Measurements from ENCODE around the gene PRRT4. TPM values are rescaled to one million over a fixed set of nuclear protein-coding genes. Genes with fewer than 3 reads are reported as not detected.

The PRRT4 gene
- total and polyA plus RNA-seq, 2 experiments from 2014 or later = 0.55 to 0.56 TPM

DNA sequence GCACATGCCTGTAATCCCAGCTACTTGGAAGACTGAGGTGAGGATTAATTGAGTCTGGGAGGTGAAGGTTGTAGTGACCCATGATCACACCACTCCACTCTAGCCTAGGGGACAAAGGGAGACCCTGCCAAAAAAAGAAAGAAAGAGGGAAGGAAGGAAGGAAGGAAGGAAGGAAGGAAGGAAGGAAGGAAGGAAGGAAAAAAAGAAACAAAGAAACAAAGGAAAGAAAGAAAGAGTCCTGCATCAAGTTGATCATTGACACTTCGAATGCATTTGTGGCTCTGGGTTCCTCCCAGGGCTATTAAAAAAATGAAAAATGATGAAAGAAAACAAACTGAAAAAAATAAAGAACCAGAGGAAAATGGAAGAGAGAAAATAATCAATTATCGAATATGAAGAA is 3.9 kb upstream of the PRRT4 start:
- peaks cover 82% of the 10 kb centered on the region for H3K27me3 ChIP-seq (ENCODE audit: insufficient read depth)
- Mint-ChIP-seq H3K27ac (no peak overlapping the region), H3K27me3 (ENCODE audit: insufficient read depth, low read depth, poor library complexity) (peaks cover 52% of the 10 kb centered on the region), H3K36me3 (ENCODE audit: low read depth) (no peaks in the 10 kb centered on the region; the same call in 2 of the 3 replicates), H3K9me3 (no peaks in the 10 kb centered on the region; the same call in 2 of the 3 replicates), H3K4me3 (no peak overlapping the region), H3K4me1 (peaks cover 9% of the 10 kb centered on the region; the same call in 2 of the 3 replicates)
- no peaks in the 10 kb centered on the region for H3K36me3 ChIP-seq (ENCODE audit: insufficient read depth)
- no peaks in the 10 kb centered on the region for H3K9me2 ChIP-seq (ENCODE audit: insufficient read depth)
- H3K79me2 ChIP-seq (replicated peaks; ENCODE audit: insufficient read depth) = no peaks in the 10 kb centered on the region
- DNase-seq (ENCODE audit: low spot score) (no peak), ATAC-seq (no peak)
- no peak overlapping the region for H3K4me2 ChIP-seq
- H3K4me3 ChIP-seq = no peak overlapping the region
- H3K4me1 ChIP-seq (ENCODE audit: insufficient read depth) = no peaks in the 10 kb centered on the region
- no peaks in the 10 kb centered on the region; the same call in none of the 2 replicates for H3F3A ChIP-seq (replicated peaks; ENCODE audit: low read depth)
- H2AFZ ChIP-seq = no peak overlapping the region
- TF ChIP-seq, protein P1, sequence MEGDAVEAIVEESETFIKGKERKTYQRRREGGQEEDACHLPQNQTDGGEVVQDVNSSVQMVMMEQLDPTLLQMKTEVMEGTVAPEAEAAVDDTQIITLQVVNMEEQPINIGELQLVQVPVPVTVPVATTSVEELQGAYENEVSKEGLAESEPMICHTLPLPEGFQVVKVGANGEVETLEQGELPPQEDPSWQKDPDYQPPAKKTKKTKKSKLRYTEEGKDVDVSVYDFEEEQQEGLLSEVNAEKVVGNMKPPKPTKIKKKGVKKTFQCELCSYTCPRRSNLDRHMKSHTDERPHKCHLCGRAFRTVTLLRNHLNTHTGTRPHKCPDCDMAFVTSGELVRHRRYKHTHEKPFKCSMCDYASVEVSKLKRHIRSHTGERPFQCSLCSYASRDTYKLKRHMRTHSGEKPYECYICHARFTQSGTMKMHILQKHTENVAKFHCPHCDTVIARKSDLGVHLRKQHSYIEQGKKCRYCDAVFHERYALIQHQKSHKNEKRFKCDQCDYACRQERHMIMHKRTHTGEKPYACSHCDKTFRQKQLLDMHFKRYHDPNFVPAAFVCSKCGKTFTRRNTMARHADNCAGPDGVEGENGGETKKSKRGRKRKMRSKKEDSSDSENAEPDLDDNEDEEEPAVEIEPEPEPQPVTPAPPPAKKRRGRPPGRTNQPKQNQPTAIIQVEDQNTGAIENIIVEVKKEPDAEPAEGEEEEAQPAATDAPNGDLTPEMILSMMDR (conservative IDR thresholded peaks at IDR 0.05; ENCODE audit: low read depth in 2 of 2) = no peak
- TF ChIP-seq, protein P2, sequence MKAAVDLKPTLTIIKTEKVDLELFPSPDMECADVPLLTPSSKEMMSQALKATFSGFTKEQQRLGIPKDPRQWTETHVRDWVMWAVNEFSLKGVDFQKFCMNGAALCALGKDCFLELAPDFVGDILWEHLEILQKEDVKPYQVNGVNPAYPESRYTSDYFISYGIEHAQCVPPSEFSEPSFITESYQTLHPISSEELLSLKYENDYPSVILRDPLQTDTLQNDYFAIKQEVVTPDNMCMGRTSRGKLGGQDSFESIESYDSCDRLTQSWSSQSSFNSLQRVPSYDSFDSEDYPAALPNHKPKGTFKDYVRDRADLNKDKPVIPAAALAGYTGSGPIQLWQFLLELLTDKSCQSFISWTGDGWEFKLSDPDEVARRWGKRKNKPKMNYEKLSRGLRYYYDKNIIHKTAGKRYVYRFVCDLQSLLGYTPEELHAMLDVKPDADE (IDR thresholded peaks at IDR 0.05) = no peak
- TF ChIP-seq ZNF114 (CRISPR knock-in tag; IDR thresholded peaks at IDR 0.05) = no peak
- TF ChIP-seq EZH2phosphoT487 (IDR thresholded peaks at IDR 0.05; ENCODE audit: unreplicated experiment) = no peak
- TF ChIP-seq ZNF331 (CRISPR knock-in tag; IDR thresholded peaks at IDR 0.05; ENCODE audit: low read depth) = no peak
- no peak for TF ChIP-seq POLR2AphosphoS5 (IDR thresholded peaks at IDR 0.05; ENCODE audit: low read depth)
- TF ChIP-seq STAT1 (IDR thresholded peaks at IDR 0.05; ENCODE audit: unreplicated experiment) = no peak
- TF ChIP-seq CREB1 (CRISPR knock-in tag; IDR thresholded peaks at IDR 0.05; ENCODE audit: low read depth) = no peak
- TF ChIP-seq, protein P3, sequence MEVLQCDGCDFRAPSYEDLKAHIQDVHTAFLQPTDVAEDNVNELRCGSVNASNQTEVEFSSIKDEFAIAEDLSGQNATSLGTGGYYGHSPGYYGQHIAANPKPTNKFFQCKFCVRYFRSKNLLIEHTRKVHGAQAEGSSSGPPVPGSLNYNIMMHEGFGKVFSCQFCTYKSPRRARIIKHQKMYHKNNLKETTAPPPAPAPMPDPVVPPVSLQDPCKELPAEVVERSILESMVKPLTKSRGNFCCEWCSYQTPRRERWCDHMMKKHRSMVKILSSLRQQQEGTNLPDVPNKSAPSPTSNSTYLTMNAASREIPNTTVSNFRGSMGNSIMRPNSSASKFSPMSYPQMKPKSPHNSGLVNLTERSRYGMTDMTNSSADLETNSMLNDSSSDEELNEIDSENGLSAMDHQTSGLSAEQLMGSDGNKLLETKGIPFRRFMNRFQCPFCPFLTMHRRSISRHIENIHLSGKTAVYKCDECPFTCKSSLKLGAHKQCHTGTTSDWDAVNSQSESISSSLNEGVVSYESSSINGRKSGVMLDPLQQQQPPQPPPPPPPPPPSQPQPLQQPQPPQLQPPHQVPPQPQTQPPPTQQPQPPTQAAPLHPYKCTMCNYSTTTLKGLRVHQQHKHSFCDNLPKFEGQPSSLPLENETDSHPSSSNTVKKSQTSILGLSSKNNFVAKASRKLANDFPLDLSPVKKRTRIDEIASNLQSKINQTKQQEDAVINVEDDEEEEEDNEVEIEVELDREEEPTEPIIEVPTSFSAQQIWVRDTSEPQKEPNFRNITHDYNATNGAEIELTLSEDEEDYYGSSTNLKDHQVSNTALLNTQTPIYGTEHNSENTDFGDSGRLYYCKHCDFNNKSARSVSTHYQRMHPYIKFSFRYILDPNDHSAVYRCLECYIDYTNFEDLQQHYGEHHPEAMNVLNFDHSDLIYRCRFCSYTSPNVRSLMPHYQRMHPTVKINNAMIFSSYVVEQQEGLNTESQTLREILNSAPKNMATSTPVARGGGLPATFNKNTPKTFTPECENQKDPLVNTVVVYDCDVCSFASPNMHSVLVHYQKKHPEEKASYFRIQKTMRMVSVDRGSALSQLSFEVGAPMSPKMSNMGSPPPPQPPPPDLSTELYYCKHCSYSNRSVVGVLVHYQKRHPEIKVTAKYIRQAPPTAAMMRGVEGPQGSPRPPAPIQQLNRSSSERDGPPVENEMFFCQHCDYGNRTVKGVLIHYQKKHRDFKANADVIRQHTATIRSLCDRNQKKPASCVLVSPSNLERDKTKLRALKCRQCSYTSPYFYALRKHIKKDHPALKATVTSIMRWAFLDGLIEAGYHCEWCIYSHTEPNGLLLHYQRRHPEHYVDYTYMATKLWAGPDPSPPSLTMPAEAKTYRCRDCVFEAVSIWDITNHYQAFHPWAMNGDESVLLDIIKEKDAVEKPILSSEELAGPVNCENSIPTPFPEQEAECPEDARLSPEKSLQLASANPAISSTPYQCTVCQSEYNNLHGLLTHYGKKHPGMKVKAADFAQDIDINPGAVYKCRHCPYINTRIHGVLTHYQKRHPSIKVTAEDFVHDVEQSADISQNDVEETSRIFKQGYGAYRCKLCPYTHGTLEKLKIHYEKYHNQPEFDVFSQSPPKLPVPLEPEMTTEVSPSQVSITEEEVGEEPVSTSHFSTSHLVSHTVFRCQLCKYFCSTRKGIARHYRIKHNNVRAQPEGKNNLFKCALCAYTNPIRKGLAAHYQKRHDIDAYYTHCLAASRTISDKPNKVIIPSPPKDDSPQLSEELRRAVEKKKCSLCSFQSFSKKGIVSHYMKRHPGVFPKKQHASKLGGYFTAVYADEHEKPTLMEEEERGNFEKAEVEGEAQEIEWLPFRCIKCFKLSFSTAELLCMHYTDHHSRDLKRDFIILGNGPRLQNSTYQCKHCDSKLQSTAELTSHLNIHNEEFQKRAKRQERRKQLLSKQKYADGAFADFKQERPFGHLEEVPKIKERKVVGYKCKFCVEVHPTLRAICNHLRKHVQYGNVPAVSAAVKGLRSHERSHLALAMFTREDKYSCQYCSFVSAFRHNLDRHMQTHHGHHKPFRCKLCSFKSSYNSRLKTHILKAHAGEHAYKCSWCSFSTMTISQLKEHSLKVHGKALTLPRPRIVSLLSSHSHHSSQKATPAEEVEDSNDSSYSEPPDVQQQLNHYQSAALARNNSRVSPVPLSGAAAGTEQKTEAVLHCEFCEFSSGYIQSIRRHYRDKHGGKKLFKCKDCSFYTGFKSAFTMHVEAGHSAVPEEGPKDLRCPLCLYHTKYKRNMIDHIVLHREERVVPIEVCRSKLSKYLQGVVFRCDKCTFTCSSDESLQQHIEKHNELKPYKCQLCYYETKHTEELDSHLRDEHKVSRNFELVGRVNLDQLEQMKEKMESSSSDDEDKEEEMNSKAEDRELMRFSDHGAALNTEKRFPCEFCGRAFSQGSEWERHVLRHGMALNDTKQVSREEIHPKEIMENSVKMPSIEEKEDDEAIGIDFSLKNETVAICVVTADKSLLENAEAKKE (CRISPR knock-in tag; IDR thresholded peaks at IDR 0.05) = no peak
- TF ChIP-seq, protein P4, sequence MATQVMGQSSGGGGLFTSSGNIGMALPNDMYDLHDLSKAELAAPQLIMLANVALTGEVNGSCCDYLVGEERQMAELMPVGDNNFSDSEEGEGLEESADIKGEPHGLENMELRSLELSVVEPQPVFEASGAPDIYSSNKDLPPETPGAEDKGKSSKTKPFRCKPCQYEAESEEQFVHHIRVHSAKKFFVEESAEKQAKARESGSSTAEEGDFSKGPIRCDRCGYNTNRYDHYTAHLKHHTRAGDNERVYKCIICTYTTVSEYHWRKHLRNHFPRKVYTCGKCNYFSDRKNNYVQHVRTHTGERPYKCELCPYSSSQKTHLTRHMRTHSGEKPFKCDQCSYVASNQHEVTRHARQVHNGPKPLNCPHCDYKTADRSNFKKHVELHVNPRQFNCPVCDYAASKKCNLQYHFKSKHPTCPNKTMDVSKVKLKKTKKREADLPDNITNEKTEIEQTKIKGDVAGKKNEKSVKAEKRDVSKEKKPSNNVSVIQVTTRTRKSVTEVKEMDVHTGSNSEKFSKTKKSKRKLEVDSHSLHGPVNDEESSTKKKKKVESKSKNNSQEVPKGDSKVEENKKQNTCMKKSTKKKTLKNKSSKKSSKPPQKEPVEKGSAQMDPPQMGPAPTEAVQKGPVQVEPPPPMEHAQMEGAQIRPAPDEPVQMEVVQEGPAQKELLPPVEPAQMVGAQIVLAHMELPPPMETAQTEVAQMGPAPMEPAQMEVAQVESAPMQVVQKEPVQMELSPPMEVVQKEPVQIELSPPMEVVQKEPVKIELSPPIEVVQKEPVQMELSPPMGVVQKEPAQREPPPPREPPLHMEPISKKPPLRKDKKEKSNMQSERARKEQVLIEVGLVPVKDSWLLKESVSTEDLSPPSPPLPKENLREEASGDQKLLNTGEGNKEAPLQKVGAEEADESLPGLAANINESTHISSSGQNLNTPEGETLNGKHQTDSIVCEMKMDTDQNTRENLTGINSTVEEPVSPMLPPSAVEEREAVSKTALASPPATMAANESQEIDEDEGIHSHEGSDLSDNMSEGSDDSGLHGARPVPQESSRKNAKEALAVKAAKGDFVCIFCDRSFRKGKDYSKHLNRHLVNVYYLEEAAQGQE (IDR thresholded peaks at IDR 0.05; ENCODE audit: unreplicated experiment) = no peak
- no peak for TF ChIP-seq EZH2 (IDR thresholded peaks at IDR 0.05; ENCODE audit: low read depth, unreplicated experiment)
- TF ChIP-seq JUNB (IDR thresholded peaks at IDR 0.05; ENCODE audit: unreplicated experiment) = no peak
- no peak for TF ChIP-seq NANOG (IDR thresholded peaks at IDR 0.05; ENCODE audit: borderline replicate concordance)
- no peak overlapping the region for H3K27ac ChIP-seq (ENCODE audit: low read depth)
- H4K20me1 ChIP-seq (replicated peaks; ENCODE audit: insufficient read depth) = 0 out of 2 replicates have a peak, but pooled peaks cover 4% of the 10 kb centered on the region
